Endothelial cell of umbilical vein (primary cell): Measurements from ENCODE around the gene MIEN1. TPM values are rescaled to one million over a fixed set of nuclear protein-coding genes. Genes with fewer than 3 reads are reported as not detected.

Source experiments
- BruUV-seq: library from RNA; stranded (reverse); fragments of 400-500 nt; replicated peaks from 2 replicates; lab custom pipeline; 2021; lab: Mats Ljungman, UMichigan
- CTCF ChIA-PET: fragments of 300-600, 350-600 bp; sonication (Branson Sonifier 250); formaldehyde crosslinking; loops from one replicate; lab custom pipeline; 2021; ENCODE audit warnings: antibody characterized with exemption, inconsistent platforms; lab: Charles Lee
- POLR2A ChIA-PET: fragments of 300-600, 350-600 bp; sonication (Branson Sonifier 250); formaldehyde crosslinking; loops from one replicate; lab custom pipeline; 2021; ENCODE audit warnings: antibody characterized with exemption, inconsistent platforms; lab: Charles Lee
- DNase-seq: peaks from one replicate; pipeline ENCODE4 v3.0.0-alpha.2; 2011; ENCODE audit warnings: low read depth, low spot score
- FAIRE-seq: peaks from 2 replicates; lab custom pipeline; 2011; peaks lifted over from hg19 to GRCh38; lab: Jason Lieb, UNC
- H2AFZ ChIP-seq: 2 replicates; pipeline ENCODE4 v1.6.0; 2012; ENCODE audit warnings: low read depth, low read length, control low read depth, inconsistent platforms
- H3K27ac ChIP-seq: 2 replicates; pipeline ENCODE4 v1.5.1; 2011; ENCODE audit warnings: low read depth, mild to moderate bottlenecking, control low read depth, low read length, moderate library complexity; ENCODE audit not compliant: insufficient read depth
- H3K27me3 ChIP-seq, 2 experiments: 2 replicates each; pipeline versions ENCODE4 v1.6.0 to v1.6.1; 2011; ENCODE audit warnings: low read length in 2 of 2, mixed read lengths in 1 of 2; ENCODE audit not compliant: control insufficient read depth in 2 of 2, insufficient read depth in 2 of 2
- H3K36me3 ChIP-seq, 2 experiments: 2 replicates in 1 of 2; 3 replicates in 1 of 2; pipeline ENCODE4 v1.5.1; 2011; ENCODE audit warnings: low read length in 2 of 2, mild to moderate bottlenecking in 1 of 2, moderate library complexity in 1 of 2; ENCODE audit not compliant: control insufficient read depth in 2 of 2, insufficient read depth in 2 of 2; ENCODE audit errors: extremely low read depth in 1 of 2
- H3K4me1 ChIP-seq: 3 replicates; pipeline ENCODE4 v1.5.1; 2011; ENCODE audit warnings: mild to moderate bottlenecking, low read length; ENCODE audit not compliant: control insufficient read depth, insufficient read depth; ENCODE audit errors: extremely low read depth
- H3K4me2 ChIP-seq: 2 replicates; pipeline ENCODE4 v1.6.1; 2011; ENCODE audit warnings: low read length, control low read depth, mixed read lengths; ENCODE audit not compliant: insufficient read depth
- H3K4me3 ChIP-seq, 3 experiments: fragments of 200-600 bp in 1 of 3; sonication (generic), shearing (Covaris generic) in 1 of 3; replicated peaks in 1 of 3; 2 replicates each; pipeline ENCODE4 v1.5.1; 2011 to 2016; ENCODE audit warnings: control low read depth in 3 of 3, low read length in 3 of 3, mild to moderate bottlenecking in 2 of 3, inconsistent platforms in 1 of 3, low read depth in 1 of 3, moderate library complexity in 1 of 3; ENCODE audit not compliant: insufficient read depth in 1 of 3
- H3K79me2 ChIP-seq: 2 replicates; pipeline ENCODE4 v1.6.0; 2012; ENCODE audit warnings: low read length, inconsistent platforms; ENCODE audit not compliant: control insufficient read depth, insufficient read depth
- H3K9ac ChIP-seq: replicated peaks from 2 replicates; pipeline ENCODE3; 2011; ENCODE audit warnings: low read length, control low read depth; ENCODE audit not compliant: insufficient read depth; ENCODE audit errors: extremely low read depth
- H3K9me1 ChIP-seq: replicated peaks from 3 replicates; pipeline ENCODE4 v1.6.0; 2011; ENCODE audit warnings: mild to moderate bottlenecking, low read length; ENCODE audit not compliant: control insufficient read depth, insufficient read depth; ENCODE audit errors: extremely low read depth
- H3K9me3 ChIP-seq: replicated peaks from 2 replicates; pipeline ENCODE4 v1.5.1; 2012; ENCODE audit warnings: low read length, inconsistent platforms; ENCODE audit not compliant: control insufficient read depth, insufficient read depth
- H4K20me1 ChIP-seq: replicated peaks from 2 replicates; pipeline ENCODE3; 2011; ENCODE audit warnings: mild to moderate bottlenecking, low read length; ENCODE audit not compliant: control insufficient read depth, insufficient read depth; ENCODE audit errors: extremely low read depth
- EZH2 ChIP-seq: IDR thresholded peaks from 2 replicates; pipeline ENCODE4 v1.6.1; 2012; ENCODE audit warnings: borderline replicate concordance, low read depth, mild to moderate bottlenecking, moderate library complexity, low read length, inconsistent platforms; ENCODE audit not compliant: severe bottlenecking
- FOS ChIP-seq: IDR thresholded peaks from 2 replicates; pipeline ENCODE4 v1.6.1; 2011; ENCODE audit warnings: mild to moderate bottlenecking, low read length, moderate library complexity, borderline replicate concordance; ENCODE audit not compliant: insufficient read depth
- GATA2 ChIP-seq: IDR thresholded peaks from 2 replicates; pipeline ENCODE4 v1.7.0; 2011; ENCODE audit warnings: low read depth, mild to moderate bottlenecking, moderate library complexity, mixed read lengths, low read length; ENCODE audit not compliant: insufficient read length, insufficient read depth
- JUN ChIP-seq: IDR thresholded peaks from 2 replicates; pipeline ENCODE4 v1.6.1; 2011; ENCODE audit warnings: borderline replicate concordance, low read depth; ENCODE audit not compliant: insufficient read length, insufficient read depth
- MYC ChIP-seq: IDR thresholded peaks from one replicate; pipeline ENCODE4 v1.6.1; 2011; ENCODE audit warnings: mild to moderate bottlenecking, low read depth, low read length
- POLR2A ChIP-seq: IDR thresholded peaks from 2 replicates; pipeline ENCODE4 v1.6.1; 2012; ENCODE audit warnings: low read depth, mild to moderate bottlenecking, control low read depth, low read length
- POLR2AphosphoS5 ChIP-seq: IDR thresholded peaks from 2 replicates; pipeline ENCODE4 v1.6.1; 2012; ENCODE audit warnings: low read depth, mild to moderate bottlenecking, control low read depth, low read length, moderate library complexity; ENCODE audit not compliant: insufficient read depth
- dilution Hi-C: fragments of 300-500 bp; cut with MboI; formaldehyde crosslinking; loops from one replicate; pipeline ENCODE4 v1.15.0; 2019; ENCODE audit warnings: low sequenced_read_pairs; ENCODE audit not compliant: extremely low pct_ligation_motif_present
- intact Hi-C: fragments of 100-400 bp; cut with micrococcal nuclease; formaldehyde crosslinking; loops from one replicate; pipeline ENCODE4 v1.10.0; 2022
- polyA plus RNA-seq, 4 experiments: library from polyadenylated mRNA; depleted of rRNA in 3 of 4; stranded (reverse) in 3 of 4; unstranded in 1 of 4; fragments of >200 nt; gene quantifications; 2 replicates each; pipeline versions ENCODE4 v1.2.1 to v1.2.3, GENCODE V29; 2011 to 2012; ENCODE audit warnings: missing spikeins in 1 of 4
- total RNA-seq: library from RNA; stranded (reverse); gene quantifications from 2 replicates; pipeline ENCODE4 v1.2.3, GENCODE V29; 2021
- TF ChIP-seq, protein P1 (sequence below): IDR thresholded peaks from 2 replicates; pipeline ENCODE4 v1.6.1; 2011; ENCODE audit not compliant: insufficient read depth, insufficient read length
- TF ChIP-seq, protein P2 (sequence below), 2 donors: IDR thresholded peaks; 1 replicate in 1 of 2; 2 replicates in 1 of 2; pipeline ENCODE4 v1.5.1; 2011; ENCODE audit warnings: low read length in 2 of 2, mild to moderate bottlenecking in 2 of 2, moderate library complexity in 2 of 2, control low read depth in 1 of 2, inconsistent platforms in 1 of 2, low read depth in 1 of 2; ENCODE audit not compliant: insufficient read depth in 1 of 2; ENCODE audit errors: extremely low read depth in 1 of 2

Gene MIEN1
- total and polyA plus RNA-seq, 2 donors (not counting 3 experiments of a cell fraction or from before 2014, with no cell fraction given) = 42.4 to 74.5 TPM

DNA sequence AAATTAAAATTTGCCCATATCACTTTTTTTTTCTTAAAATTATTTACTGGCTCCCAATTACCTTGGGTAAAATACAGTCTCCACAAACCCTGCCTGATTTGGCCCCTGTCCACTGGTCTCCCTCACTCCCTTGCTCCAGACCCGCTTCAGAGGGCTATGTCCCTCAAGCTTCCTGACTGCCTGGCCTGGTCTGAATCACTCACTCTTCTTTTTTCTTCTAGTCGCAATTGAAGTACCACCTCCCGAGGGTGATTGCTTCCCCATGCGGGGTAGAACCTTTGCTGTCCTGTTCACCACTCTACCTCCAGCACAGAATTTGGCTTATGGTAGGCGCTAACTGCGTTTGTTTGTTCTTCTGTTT lies 41.9 kb downstream of the MIEN1 start:
- no TSS peak for BruUV-seq
- TF ChIP-seq FOS = no peak
- no peak for TF ChIP-seq POLR2A
- TF ChIP-seq, protein P1, sequence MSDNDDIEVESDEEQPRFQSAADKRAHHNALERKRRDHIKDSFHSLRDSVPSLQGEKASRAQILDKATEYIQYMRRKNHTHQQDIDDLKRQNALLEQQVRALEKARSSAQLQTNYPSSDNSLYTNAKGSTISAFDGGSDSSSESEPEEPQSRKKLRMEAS = no peak
- no peak for TF ChIP-seq MYC
- TF ChIP-seq, protein P2, sequence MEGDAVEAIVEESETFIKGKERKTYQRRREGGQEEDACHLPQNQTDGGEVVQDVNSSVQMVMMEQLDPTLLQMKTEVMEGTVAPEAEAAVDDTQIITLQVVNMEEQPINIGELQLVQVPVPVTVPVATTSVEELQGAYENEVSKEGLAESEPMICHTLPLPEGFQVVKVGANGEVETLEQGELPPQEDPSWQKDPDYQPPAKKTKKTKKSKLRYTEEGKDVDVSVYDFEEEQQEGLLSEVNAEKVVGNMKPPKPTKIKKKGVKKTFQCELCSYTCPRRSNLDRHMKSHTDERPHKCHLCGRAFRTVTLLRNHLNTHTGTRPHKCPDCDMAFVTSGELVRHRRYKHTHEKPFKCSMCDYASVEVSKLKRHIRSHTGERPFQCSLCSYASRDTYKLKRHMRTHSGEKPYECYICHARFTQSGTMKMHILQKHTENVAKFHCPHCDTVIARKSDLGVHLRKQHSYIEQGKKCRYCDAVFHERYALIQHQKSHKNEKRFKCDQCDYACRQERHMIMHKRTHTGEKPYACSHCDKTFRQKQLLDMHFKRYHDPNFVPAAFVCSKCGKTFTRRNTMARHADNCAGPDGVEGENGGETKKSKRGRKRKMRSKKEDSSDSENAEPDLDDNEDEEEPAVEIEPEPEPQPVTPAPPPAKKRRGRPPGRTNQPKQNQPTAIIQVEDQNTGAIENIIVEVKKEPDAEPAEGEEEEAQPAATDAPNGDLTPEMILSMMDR (IDR thresholded peaks at IDR 0.05; ENCODE audit: extremely low read depth in 1 of 2, insufficient read depth in 1 of 2, low read depth in 1 of 2, low read length in 2 of 2) = no peak
- TF ChIP-seq GATA2 = no peak
- no peak for TF ChIP-seq POLR2AphosphoS5
- no peak for TF ChIP-seq EZH2
- no peak for TF ChIP-seq JUN
- POLR2A ChIA-PET = no interaction called here

More for the DNA sequence above, 41.9 kb downstream of the MIEN1 start:
- Histone ChIP-seq H3K79me2 (no peaks in the 10 kb centered on the region), H3K36me3 (no peaks in the 10 kb centered on the region), H3K4me1 (peaks cover 9% of the 10 kb centered on the region), H3K9me3 (no peaks in the 10 kb centered on the region), H3K27me3 (no peaks in the 10 kb centered on the region), H2AFZ (peak overlapping the region; percentile 84), H3K4me2 (peak overlapping the region; percentile 95), H3K27ac (peak overlapping the region; percentile 56), H4K20me1 (no peaks in the 10 kb centered on the region), H3K9me1 (no peaks in the 10 kb centered on the region), H3K4me3 (peak overlapping the region; percentile 69 to 91 (median 74)), H3K9ac (peak overlapping the region; percentile 76)
- CTCF ChIA-PET = interaction anchor here (0.7 to 2.1 kb wide), 8 partner anchors 12 to 270 kb away, joined by 3 to 12 read pairs (median 4); partner anchors contain the start of genes ERBB2 and MIEN1
- no peak for FAIRE-seq
- intact Hi-C loops (no loop called here), dilution Hi-C loops (no loop called here)
- peak; percentile 16 for DNase-seq
